Peyer's patch (tissue), 4 donors: ENCODE measurements around the gene CFI.

Experiments used
- CTCF ChIP-seq, 6 experiments: fragments of 450-650 bp in 4 of 6; fragments of 200-600 bp in 2 of 6; sonication (generic) in 1 of 6; IDR thresholded peaks; one replicate each; pipeline ENCODE4 v1.5.1; 2017 to 2019; ENCODE audit warnings: antibody characterized with exemption in 6 of 6, mild to moderate bottlenecking in 3 of 6, moderate library complexity in 1 of 6
- POLR2A ChIP-seq, 2 donors: fragments of 450-650 bp; IDR thresholded peaks; one replicate each; pipeline ENCODE4 v1.5.1; 2017; ENCODE audit warnings: antibody characterized with exemption in 2 of 2, mild to moderate bottlenecking in 2 of 2, moderate library complexity in 2 of 2

- TF ChIP-seq CTCF (IDR thresholded peaks at IDR 0.05), result no peak
- no peak for TF ChIP-seq POLR2A (IDR thresholded peaks at IDR 0.05)
These were observed 44.7 kb upstream of the CFI start for GRCh38 chr4:109846395-109847098.
